ENCODE results near the gene CHST12. TPM values are rescaled to one million over a fixed set of nuclear protein-coding genes. Genes with fewer than 3 reads are reported as not detected.
"Not testable (repeated sequence)": the region's sequence is repeated elsewhere in the genome, so short reads cannot be mapped to it uniquely, and the experiment has no call there.

CHST12 gene
- total and polyA plus RNA-seq, 8 donors, result 11.7 to 27.1 (median 15.0) TPM

- Histone ChIP-seq H3K9me3 (no peaks in the 10 kb centered on the region), H3K4me3 (no peak overlapping the region), H3K36me3 (no peaks in the 10 kb centered on the region), H3K4me1 (peaks cover 17 to 71% of the 10 kb centered on the region in 2 donors), H3K27me3 (no peaks in the 10 kb centered on the region), H3K27ac (peak overlapping the region; percentile 46 to 56)
- TF ChIP-seq, protein P1, sequence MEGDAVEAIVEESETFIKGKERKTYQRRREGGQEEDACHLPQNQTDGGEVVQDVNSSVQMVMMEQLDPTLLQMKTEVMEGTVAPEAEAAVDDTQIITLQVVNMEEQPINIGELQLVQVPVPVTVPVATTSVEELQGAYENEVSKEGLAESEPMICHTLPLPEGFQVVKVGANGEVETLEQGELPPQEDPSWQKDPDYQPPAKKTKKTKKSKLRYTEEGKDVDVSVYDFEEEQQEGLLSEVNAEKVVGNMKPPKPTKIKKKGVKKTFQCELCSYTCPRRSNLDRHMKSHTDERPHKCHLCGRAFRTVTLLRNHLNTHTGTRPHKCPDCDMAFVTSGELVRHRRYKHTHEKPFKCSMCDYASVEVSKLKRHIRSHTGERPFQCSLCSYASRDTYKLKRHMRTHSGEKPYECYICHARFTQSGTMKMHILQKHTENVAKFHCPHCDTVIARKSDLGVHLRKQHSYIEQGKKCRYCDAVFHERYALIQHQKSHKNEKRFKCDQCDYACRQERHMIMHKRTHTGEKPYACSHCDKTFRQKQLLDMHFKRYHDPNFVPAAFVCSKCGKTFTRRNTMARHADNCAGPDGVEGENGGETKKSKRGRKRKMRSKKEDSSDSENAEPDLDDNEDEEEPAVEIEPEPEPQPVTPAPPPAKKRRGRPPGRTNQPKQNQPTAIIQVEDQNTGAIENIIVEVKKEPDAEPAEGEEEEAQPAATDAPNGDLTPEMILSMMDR (IDR thresholded peaks at IDR 0.05), result no peak
- ATAC-seq (peak; percentile 67), DNase-seq (no peak)
- intact Hi-C loops (cut with DNase I), result no loop called here
Measured at GRCh38 chr7:2411815-2412586, 8.6 kb downstream of the CHST12 start.

GRCh38 chr7:2412587-2413201, 9.3 kb downstream of the CHST12 start:
- ATAC-seq (peak; percentile 30), DNase-seq (peak in 1 of 4 donors; percentile 12)
- Histone ChIP-seq H3K36me3 (no peaks in the 10 kb centered on the region), H3K9me3 (no peaks in the 10 kb centered on the region), H3K27ac (peak overlapping the region; percentile 46 to 56), H3K27me3 (no peaks in the 10 kb centered on the region), H3K4me1 (peaks cover 17 to 66% of the 10 kb centered on the region in 2 donors), H3K4me3 (no peak overlapping the region)
- TF ChIP-seq, protein P1 (IDR thresholded peaks at IDR 0.05), result no peak
- intact Hi-C loops (cut with DNase I), result no loop called here

DNA sequence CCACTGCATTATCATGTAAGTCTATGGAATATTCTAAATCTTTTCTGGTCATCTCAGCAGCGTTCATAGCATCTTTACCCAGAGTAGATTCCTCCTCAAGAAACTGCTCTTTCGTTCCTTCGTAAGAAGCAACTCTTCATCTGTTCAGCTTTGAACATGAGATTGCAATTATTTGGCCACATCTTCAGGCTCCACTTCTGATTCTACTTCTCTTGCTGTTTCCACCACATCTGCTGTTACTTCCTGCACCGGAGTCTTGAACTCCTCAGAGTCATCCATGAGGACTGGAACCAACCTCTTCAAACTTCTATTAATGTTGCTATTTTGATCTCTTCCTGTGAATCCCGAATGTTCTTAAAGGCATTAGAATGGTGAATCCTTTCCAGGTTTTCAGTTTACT, 12.7 kb downstream of the CHST12 start:
- no peak for DNase-seq
- Histone ChIP-seq H3K36me3 (no peaks in the 10 kb centered on the region), H3K9me3 (no peaks in the 10 kb centered on the region), H3K27ac (no peak overlapping the region), H3K4me1 (peaks cover 12 to 40% of the 10 kb centered on the region in 2 donors), H3K4me3 (no peak overlapping the region), H3K27me3 (no peaks in the 10 kb centered on the region)
- intact Hi-C loops (cut with DNase I), result no loop called here
- no peak for ATAC-seq
- TF ChIP-seq, protein P1 (IDR thresholded peaks at IDR 0.05), result no peak

- intact Hi-C loops (cut with DNase I), result no loop called here
- Histone ChIP-seq H3K36me3 (no peaks in the 10 kb centered on the region), H3K4me3 (no peak overlapping the region), H3K4me1 (peaks cover 12 to 34% of the 10 kb centered on the region in 2 donors), H3K9me3 (no peaks in the 10 kb centered on the region), H3K27ac (no peak overlapping the region), H3K27me3 (no peaks in the 10 kb centered on the region)
- TF ChIP-seq, protein P1 (IDR thresholded peaks at IDR 0.05), result no peak
- DNase-seq, result no peak
- no peak for ATAC-seq
Measured at GRCh38 chr7:2416650-2417049, 13.2 kb downstream of the CHST12 start.

DNA sequence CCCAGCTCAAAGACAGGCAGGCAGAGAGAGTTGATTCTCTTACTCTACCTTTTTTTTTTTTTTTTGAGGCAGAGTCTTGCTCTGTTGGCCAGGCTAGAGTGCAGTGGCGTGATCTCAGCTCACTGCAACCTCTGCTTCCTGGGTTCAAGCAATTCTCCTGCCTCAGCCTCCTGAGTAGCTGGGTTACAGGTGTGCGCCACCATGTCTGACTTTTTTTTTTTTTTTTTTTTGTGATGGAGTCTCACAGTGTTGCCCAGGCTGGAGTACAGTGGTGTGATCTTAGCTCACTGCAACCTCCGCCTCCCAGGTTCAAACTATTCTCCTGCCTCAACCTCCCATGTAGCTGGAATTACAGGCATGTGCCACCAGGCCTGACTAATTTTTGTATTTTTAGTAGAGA, 13.8 kb downstream of the CHST12 start:
- DNase-seq; H3K9me3 ChIP-seq; H3K36me3 ChIP-seq; ATAC-seq; H3K27me3 ChIP-seq; H3K4me3 ChIP-seq; intact Hi-C loops (cut with DNase I); H3K27ac ChIP-seq: not testable (repeated sequence)
- peaks cover 10 to 28% of the 10 kb centered on the region in 2 donors for H3K4me1 ChIP-seq
